ENCODE results near the gene TAAR5. TPM values are rescaled to one million over a fixed set of nuclear protein-coding genes. Genes with fewer than 3 reads are reported as not detected.

The TAAR5 gene
- total RNA-seq, 1 experiment from 2014 or later: not detected

GRCh38 chr6:132633362-132633761 is 43.8 kb upstream of the TAAR5 start:
- H2BK12ac ChIP-seq (ENCODE audit: insufficient read length, low read depth, low read length): no peak overlapping the region
- no peak overlapping the region for H2AFZ ChIP-seq (ENCODE audit: low read length)

More at GRCh38 chr6:132633362-132633761, 43.8 kb upstream of the TAAR5 start:
- WGBS (ENCODE audit: extremely low coverage, insufficient read length, low lambda C conversion rate): no CpG with 5 or more reads among the region's 2 CpGs
- Mint-ChIP-seq H3K36me3 (ENCODE audit: insufficient read depth in 1 of 3, low read depth in 3 of 3) (peaks cover 0 to 2% (median under 1%) of the 10 kb centered on the region in 3 experiments; a peak in 1 of 7 replicates), H3K4me1 (no peaks in the 10 kb centered on the region), H3K27me3 (ENCODE audit: low read depth) (no peaks in the 10 kb centered on the region), H3K27ac (no peak overlapping the region), H3K9me3 (peaks cover 0 to 4% of the 10 kb centered on the region in 2 experiments; a peak in 2 of 5 replicates), H3K4me3 (no peak overlapping the region)
- Histone ChIP-seq H3K4me2 (ENCODE audit: insufficient read depth, insufficient read length, low read length) (no peak overlapping the region), H2AK5ac (ENCODE audit: insufficient read length, low read length) (no peak overlapping the region), H4K20me1 (ENCODE audit: control insufficient read depth, insufficient read depth, insufficient read length) (no peaks in the 10 kb centered on the region), H4K8ac (replicated peaks; ENCODE audit: insufficient read length, low read depth, low read length) (no peak overlapping the region), H2BK20ac (ENCODE audit: low read depth, low read length, poor library complexity, severe bottlenecking) (no peak overlapping the region), H3K4me1 (ENCODE audit: insufficient read depth, low read length) (no peaks in the 10 kb centered on the region), H3K9ac (ENCODE audit: extremely low read depth, insufficient read length, low read length) (no peak overlapping the region), H2BK15ac (ENCODE audit: low read depth, low read length) (no peak overlapping the region), H4K91ac (ENCODE audit: insufficient read length, low read depth, low read length) (no peak overlapping the region), H3K27me3 (ENCODE audit: insufficient read depth, low read length) (no peaks in the 10 kb centered on the region), H3K27ac (ENCODE audit: insufficient read length, low read depth, low read length) (no peak overlapping the region), H4K5ac (ENCODE audit: insufficient read length, low read depth, low read length) (no peak overlapping the region), H3K23ac (ENCODE audit: insufficient read length, low read depth, low read length) (no peak overlapping the region), H3K4ac (ENCODE audit: low read depth, low read length) (no peak overlapping the region), H3K14ac (ENCODE audit: insufficient read depth, low read length) (no peak overlapping the region), H3K56ac (ENCODE audit: insufficient read length, low read depth, low read length) (no peak overlapping the region), H3K79me2 (ENCODE audit: insufficient read depth, low read length) (no peaks in the 10 kb centered on the region), H3K18ac (ENCODE audit: insufficient read length, low read depth, low read length) (no peak overlapping the region), H3K23me2 (ENCODE audit: insufficient read length, low read depth, low read length, poor library complexity, severe bottlenecking) (no peaks in the 10 kb centered on the region), H2BK120ac (ENCODE audit: low read depth, low read length, poor library complexity, severe bottlenecking) (no peak overlapping the region), H2BK5ac (ENCODE audit: insufficient read length, low read length) (no peak overlapping the region), H3K9me3 (ENCODE audit: control insufficient read depth, low read depth, low read length) (no peaks in the 10 kb centered on the region), H3T11ph (ENCODE audit: low read length) (no peak overlapping the region), H3K79me1 (ENCODE audit: insufficient read depth, low read depth, low read length, poor library complexity, severe bottlenecking) (no peaks in the 10 kb centered on the region)
- TF ChIP-seq, protein P1, sequence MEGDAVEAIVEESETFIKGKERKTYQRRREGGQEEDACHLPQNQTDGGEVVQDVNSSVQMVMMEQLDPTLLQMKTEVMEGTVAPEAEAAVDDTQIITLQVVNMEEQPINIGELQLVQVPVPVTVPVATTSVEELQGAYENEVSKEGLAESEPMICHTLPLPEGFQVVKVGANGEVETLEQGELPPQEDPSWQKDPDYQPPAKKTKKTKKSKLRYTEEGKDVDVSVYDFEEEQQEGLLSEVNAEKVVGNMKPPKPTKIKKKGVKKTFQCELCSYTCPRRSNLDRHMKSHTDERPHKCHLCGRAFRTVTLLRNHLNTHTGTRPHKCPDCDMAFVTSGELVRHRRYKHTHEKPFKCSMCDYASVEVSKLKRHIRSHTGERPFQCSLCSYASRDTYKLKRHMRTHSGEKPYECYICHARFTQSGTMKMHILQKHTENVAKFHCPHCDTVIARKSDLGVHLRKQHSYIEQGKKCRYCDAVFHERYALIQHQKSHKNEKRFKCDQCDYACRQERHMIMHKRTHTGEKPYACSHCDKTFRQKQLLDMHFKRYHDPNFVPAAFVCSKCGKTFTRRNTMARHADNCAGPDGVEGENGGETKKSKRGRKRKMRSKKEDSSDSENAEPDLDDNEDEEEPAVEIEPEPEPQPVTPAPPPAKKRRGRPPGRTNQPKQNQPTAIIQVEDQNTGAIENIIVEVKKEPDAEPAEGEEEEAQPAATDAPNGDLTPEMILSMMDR (conservative IDR thresholded peaks at IDR 0.05): no peak
- no peak for DNase-seq
